GDM1 (cell line): ENCODE measurements around the gene ZBTB21.

ENCODE experiments used
- DNase-seq: peaks from one replicate; lab custom pipeline; 2025; lab: John Stamatoyannopoulos, UW

ZBTB21 gene

DNA sequence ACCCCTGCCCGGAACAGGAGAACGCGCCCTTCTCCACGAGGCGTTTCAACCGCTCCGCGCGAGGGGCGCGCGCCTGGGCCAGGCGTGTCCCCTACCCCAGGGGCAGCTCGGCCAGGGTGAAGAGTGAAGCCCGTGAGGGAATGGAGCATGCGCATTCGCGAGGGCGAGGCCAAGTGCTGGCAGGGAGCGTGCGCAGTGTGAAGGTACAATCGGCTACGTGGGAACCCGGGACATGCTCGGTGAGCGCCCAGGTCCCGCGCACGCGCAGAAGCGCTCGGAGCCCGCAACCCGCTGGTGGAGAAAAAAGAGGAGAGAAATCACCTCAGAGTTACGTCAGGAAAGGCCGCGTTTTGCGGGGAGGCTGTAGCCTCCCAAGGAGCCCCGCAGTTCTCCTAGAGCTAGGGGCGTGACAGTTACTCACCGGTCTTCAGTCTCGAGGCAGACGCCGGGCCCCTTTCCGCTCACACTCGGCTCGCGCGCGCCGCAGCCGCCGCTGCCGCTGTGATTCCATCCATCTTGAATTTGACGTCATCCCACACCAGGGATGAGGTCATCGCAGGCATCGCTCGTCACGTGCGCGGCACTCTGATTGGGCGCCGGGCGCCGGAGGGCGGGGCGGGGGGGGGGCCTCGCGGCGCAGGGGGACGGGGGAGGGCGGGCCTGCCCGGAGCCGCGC, at the start of gene ZBTB21:
TSS of gene ZBTB21 (minus strand) at position 530 of the 676 bp plus-strand sequence. CDS start 16,265 bp downstream, outside the sequence.
- DNase-seq = peak; percentile 97

DNA sequence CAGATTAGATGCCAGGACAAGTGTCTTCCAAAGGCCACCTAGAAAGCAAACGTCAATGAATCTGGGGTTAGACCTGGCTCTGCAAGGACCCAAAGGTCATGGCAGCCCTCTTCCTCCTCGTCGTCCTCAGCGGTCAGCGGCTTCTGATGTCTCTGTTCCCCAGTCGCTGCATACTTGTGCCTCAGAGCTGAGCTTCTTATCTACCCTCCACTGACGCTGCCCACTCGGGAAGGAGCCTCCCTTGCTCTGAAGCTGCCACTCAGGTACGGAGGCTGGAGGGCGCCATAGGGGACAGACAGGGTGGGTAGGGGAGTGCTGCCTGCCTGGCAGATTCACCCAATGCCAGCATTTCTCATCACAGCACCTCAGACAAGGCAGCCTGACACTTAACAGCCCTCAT, 49.6 kb upstream of the ZBTB21 start:
- DNase-seq = no peak

DNA sequence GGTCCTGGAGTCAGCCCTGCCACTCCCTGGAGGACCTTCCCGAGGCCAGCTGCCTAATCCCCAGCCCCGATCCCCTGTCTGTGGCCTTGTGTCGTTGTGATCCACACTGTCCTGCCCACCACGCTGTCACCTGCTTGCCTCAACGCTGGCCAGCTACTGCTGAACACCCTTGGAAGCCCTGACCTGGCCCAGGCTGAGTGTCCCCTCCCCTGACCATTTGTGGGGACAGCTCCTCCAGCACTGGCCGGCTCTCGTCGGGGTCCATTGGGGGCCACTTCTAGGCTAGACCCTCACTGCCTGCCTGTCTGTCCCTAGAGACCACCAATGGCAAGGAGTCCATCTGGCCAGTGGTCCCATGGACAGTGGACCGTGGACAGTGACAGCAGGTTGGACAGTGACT, 49.0 kb upstream of the ZBTB21 start:
- DNase-seq = no peak

DNA sequence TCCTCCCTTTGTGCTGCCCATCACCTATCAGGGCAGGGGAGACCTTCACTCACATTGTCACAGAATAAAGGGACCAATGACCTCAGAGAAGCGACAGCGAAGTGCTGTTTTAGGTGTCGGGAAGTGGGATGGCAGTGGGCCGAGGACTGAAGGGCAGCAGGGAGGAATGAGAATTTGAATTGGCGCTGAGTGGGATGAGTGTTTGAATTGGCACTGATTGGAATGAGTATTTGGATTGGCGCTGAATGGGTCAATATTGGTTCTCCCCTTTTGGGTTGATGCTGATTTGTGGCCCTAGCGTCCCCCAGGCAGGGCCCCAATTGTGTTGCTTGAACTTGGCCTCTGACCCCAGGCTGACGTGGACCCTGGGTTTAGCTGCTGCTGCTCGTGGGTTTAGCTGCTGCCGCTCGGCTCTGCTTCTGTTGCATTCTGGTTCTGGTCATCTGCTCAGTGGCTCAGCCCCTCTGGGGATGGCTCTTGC, 48.5 kb upstream of the ZBTB21 start:
- DNase-seq = no peak

DNA sequence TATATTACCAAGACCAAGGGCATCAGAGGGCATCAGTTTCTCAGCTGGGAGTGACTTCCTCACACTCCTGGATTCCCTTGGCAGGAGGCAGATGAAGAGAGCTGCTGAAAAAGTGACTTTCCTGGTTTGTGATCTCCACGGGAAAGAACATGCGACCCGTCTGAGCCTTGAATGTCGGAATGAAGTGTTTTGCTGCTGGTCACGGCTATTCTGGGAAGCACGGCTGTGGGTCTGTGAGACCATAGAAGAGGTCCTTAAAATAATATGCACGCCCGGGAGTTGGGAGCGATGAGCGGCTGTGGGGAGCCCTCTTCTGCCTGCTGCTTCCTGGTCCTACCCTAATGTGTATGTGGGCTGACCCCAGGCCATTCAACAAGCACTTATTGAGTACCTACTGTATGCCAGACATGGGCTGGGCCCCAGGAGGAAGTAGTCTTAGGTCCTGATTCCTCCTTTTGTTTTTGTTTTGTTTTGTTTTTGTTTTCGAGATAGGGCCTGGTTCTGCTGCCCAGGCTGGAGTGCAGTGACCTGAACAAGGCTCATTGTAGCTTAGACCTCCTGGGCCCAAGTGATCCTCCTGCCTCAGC, 47.8 kb upstream of the ZBTB21 start:
- no peak for DNase-seq

DNA sequence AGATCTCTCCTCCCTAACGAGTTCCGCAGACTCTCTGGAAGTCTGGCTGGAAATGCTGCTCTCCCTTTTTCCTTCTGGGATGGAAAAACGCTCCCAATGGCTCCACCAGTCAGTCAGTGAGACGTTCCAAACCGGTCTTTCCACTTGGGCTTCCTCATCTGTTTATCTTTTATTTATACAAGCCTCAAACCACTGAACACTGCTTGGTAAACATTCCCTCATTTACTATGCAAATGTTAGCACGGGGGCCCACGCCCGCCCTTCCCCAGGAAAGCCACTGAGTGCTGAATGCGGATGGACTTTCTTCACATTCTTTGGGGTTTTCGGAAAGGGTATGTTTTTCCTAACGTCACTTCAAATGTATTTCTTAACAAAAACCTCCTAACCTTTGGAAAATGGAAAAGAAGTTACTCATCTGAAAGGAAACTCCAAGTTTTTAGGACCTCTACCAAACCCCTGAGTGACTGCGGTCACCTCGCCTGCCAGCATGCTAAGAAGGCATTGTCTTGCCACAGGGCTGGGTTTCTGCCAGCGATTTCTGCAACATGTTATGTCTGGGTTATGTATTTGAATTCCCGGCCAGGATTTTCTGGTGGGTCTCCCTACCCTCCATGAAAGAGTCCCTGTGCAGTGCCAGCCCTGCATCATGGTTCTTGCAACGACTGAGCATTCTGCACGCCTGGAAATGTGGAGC, 47.0 kb upstream of the ZBTB21 start:
- no peak for DNase-seq

DNA sequence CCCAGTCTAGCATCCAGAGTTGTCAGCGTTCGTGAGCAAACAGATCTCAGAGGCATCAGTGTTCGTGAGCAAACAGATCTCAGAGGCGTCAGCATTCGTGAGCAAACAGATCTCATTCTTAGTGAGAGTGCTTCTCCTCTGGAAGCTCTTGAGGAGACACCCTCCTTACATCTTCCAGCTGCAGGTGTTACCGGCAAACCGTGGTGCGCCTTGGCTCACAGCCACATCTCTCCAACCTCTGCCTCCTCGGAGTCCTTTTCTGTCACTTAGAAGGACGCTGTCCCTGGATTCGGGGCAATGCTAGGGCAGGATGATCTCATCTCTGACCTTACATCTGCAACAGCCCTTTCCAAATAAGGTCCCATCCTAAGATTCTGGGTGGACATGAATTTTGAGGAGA, 46.3 kb upstream of the ZBTB21 start:
- no peak for DNase-seq

DNA sequence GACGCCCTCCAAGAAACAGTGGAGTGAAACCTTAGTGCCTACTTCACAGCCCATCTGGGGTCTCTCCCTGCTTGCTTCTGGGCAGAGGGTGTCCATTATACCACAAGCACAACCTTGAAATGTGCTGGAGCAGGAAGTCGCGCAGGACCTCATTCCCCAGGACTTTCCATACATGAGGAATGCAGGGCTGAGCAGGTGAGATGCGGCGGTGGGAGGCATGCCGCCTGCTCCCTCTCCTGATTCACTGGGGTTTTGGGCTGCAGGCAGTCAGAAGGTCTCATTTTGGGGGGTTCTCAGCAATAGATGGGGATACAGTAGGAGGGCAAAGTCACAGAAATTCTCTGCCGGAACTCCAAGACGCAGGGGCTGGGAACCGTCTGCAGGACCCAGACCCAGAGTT, 45.3 kb upstream of the ZBTB21 start:
- DNase-seq = no peak

DNA sequence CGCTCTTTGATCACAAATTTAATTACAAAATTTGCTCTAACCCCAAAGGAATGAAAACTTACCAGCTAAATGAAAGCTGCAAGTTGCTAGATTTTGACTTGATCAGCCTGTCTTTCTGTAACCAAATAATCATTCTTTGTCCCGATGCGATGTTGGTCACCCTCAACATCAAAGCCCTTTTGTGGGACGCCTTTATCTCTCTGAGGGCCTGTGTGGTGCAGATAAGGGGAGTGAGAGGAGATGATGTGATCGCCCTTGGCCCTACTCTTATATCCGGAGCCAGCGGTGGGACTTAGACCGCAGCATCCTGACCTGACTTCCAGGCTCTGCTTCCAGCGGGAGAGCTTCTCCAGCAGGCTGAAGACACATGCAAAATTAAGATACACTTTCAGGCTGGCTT, 41.6 kb upstream of the ZBTB21 start:
- DNase-seq = peak; percentile 79

DNA sequence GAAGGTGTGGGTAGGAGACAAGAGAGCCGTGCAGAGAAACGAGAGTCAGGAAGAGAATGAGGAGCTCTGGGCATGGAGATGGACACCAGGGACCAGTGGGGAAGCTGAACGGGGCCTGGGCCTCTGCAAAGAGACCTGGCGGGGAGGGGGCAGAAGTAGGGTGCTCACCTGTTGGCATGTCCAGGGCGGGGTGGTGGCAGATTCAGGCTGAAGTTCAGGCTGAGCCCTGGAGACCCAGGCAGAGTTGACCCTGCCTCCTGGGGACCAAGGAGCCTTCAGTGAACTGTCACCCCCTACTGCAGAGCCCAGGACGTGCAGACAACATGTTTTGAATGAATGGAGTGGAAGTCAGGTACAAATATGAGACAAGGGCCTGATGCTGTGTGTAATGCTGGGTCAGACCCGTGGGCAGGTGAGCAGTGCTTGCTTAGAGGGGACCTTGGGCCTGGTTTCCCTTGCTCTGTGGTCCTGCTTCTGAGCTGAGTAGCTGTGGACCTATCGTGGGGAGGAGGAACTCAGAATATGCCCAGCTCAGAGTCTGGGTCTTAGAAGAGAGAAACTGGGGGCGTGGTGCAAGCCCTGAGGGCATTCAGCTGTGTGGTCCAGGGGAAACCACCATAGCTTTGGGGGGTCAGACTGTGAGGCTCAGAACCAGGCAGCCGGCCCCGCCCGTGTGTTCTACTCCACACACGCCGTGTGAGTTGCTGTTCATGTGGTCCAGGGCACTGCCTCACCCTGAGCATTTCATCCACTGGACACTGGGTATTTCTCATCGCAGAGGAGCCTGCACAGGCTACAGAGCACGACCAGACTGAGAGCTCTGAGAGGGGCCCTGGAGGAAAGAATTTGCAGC, 39.6 kb upstream of the ZBTB21 start:
- DNase-seq = no peak

DNA sequence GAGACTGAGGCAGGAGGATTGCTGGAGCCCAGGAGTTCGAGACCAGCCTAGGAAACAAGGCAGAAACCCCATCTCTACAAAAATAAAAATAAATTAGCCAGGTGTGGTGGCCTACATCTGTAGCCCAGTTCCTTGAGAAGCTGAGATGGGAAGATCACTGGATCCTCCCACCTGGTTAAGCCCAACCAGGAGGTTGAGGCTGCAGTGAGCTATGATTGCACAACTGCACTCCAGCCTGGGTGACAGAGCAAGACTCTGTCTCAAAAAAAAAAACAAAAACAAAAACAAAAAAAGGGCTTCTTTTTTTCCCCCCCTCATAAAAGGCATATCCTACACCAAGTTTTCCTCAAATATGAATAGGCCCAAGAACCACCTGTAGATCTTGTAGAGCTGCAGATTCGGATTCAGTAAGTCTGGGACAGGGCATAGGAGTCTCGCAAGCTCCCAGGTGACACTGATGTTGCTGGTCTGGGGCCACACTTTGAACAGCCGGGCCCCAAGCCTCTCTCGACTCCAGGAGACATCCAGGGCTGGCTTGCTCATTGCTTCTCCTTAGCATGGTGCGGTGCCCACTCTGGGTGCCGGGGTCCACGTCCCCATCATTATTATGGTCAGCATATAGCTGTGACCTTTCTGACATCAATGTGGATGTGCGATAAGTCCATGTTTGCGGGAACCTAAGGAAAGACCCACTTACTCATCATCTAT, 38.9 kb upstream of the ZBTB21 start:
- DNase-seq = no peak

DNA sequence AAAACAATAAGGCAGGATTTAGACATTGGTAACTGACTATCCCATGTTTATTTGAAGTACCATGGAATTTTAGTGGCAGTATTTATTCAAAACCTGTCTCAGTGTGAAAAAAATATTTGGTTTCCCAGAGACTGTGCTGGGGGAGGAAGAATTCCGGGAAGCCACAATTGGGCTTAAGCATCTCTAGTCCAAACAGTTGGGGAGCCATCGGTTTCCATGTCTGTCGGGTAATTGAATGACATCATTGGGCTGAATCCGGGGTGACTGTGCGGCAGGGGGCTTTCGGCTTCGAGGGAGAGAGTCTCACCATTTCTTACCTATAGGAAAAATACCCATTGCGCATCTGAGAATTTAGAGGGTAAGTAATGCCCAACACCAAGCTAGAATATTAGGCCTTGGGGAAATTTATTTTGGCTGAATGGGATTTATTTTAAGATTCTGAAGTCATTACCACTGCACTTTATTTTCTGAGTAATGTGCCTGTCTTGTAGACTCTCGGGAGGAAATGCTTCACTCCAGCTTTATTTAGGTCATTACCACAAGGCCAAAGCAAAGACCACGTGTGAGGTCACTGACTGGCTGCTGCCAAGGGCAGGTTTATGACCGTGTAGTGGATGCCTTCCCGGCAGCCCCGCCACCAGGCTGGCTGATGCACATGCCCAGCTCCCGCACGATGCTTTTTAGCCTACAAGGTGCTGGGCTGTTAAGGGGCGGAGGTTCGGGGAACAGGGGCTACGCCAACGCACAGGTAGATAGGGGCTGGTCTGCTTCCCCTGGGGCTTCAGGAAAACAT, 37.9 kb upstream of the ZBTB21 start:
- no peak for DNase-seq

DNA sequence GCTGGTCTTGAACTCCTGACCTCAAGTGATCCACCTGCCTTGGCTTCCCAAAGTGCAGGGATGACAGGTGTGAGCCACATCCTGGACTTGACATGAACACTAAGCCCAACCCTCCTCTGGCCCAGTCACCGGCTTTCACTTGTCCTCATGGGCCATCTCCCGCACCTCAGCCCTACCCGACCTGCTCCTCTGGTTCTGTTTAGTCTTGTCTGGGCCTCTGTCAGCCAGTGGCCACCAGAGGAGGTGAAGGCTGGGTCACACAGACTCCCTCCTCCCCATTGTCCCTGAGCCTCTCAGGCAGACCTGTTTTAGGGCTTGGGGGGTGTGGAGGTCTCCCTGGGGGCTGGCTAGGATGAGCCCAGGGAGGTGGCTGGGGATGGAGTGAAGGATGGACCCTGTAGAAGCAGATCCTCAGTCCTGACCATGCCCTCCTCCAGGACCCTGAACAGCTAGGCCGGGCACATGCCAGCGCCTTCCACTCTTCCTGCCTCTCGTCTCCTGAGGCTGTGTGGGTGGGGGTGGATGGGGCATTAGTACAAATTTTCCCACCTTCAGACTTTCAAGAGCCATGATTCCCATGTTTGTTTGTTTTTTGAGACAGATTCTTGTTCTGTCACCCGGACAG, 34.8 kb upstream of the ZBTB21 start:
- no peak for DNase-seq

DNA sequence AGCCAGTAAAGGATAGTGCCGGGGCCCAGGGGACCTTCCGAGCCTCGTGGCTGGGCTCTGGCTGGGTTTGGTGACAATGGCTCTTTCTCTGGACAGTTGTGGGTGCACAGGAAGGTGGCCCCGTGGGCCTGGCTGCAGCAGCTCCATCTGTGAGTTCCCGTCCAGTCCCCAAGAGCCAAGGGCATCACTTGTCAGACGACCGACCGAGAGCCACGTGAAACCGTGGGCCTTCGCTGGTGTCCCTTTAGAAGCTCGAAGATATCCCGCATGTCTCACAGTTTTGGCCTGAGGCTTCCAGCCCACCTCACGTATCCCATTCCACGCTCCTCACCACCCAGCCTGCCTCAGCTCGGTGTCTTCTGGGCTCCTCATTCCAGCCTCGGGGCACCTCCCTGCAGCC, 33.8 kb upstream of the ZBTB21 start:
- no peak for DNase-seq

DNA sequence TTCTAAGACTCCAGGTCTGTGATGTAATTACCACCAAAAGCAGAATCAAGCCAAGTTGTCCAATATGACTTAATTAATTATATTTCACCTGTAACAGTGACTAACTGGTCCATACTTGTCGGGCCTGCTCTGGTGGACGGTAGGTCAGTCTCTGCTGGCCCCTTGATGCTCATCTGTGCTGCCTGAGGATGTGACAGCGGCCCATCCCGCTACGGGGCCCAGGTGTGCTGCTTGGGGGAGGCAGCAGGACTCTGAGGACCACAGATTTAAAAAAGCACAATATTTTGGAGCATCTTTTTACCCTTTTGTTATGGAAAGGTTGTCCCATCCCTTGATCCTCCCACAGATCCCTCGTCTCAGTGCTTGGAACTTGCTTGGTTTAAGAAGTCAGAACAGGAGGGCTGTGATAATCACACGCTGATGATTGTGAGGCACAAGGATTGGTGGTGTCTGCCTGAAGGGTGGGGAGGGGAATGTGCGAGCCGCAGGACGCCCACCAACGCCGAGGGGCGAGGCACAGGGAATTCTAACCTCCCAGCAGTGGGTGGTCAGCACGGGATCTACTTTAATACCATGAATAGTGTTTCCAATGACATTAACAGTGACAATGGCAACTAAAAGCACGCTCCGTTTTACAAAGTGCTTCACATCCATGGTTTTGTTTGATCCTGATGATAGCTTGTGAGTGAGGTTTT, 33.2 kb upstream of the ZBTB21 start:
- no peak for DNase-seq

DNA sequence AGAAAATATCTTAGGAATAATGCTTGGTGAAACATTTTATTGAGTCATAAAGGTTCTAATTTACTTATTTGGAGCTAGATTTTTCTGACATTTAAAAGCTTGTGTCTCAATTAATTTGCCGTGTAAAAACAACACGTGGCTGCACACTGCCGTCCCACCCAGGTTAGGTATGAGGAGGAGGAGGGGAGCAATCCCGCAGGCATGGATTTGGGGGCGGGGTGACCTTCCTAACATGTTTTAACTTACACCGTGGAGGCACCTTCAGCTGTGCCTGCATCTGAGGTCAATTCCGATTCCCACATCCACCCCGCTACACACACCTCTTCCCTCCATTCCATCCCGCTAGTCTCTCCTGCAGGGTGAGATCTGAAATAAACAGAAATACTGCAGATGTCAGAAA, 32.5 kb upstream of the ZBTB21 start:
- DNase-seq = no peak

DNA sequence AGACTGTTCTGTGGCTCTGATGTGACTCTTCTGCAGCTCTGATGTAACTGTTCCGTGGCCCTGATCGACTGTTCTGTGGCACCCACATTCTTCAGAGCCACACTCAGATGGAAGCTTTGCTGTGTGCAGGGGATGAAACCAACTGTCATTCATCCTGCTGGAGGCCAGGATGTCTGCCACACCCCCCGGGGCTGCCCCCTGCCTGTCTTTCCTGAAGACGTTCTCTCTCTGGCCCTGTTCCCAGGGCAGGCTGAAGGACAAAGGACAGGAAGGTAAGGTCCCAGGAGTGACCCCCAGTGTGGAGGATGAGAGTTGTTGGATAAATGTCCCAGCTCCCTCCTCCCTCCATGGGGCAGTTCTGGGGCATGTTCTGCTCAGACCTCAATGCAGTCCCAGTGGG, 31.6 kb upstream of the ZBTB21 start:
- no peak for DNase-seq

DNA sequence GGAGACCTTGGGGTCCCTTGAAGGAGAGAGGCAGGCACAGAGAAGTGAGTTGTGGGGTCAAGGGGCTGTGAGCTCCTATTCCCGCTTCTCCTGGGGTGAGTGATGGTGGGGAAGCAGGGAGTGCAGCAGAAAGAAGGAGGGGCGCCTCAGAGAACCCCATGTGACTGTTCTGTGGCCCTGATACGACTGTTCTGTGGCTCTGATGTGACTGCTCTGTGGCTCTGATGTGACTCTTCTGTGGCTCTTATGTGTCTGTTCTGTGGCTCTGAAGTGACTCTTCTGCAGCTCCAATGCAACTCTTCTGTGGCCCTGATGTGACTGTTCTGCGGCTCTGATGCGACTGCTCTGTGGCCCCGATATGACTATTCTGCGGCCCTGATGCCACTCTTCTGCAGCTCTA, 31.1 kb upstream of the ZBTB21 start:
- no peak for DNase-seq

DNA sequence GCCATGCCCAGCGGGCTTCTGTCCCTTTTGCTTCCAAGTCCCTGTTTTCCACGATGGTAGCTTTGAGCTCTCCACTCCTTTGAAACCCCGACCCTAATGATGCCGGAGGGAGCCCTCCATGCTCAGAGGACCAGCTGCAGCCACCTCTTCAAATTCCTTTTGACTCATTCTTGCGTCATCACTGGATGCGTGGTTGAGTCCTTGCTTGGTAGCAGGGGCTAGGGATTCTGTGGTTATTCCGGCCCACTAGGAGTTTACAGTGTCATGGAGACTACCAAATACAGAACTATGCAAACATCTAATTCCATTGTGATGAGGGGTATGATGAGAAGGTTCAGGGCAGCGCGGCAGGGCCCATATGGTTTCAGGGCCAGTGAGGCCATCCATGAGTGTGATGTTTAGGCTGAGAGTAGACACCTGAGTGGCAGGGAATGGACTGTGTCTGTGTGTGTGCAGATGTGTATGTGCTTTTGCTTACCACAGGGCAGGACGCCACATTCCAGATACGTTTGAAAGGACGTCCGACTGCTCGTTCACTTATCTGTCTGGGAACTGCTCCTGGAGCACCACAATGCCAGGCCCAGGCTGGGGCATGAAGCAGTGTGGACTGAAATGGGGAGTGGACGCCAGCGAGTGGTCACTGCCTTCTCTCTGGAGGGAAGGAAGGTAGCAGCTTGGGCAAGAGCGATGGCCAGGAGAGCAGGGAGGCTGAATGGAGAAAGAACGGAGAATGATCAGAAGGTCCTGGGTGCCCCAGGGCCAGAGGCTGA, 30.4 kb upstream of the ZBTB21 start:
- DNase-seq = no peak
